Hair follicle dermal papilla cell (primary cell): ENCODE data around the gene ATP8A2. TPM values are rescaled to one million over a fixed set of nuclear protein-coding genes. Genes with fewer than 3 reads are reported as not detected.

Source experiments
- small RNA-seq: library from RNA; depleted of rRNA; stranded (forward); fragments of <200 nt; gene quantifications from one replicate; pipeline ENCODE3, GENCODE V24; 2012
- total RNA-seq: library from RNA; depleted of rRNA; stranded (reverse); fragments of >200 nt; gene quantifications from 2 replicates; pipeline ENCODE4 v1.2.3, GENCODE V29; 2012

The ATP8A2 gene
- total RNA-seq = under 0.01 and 0.16 TPM in 2 replicates

DNA sequence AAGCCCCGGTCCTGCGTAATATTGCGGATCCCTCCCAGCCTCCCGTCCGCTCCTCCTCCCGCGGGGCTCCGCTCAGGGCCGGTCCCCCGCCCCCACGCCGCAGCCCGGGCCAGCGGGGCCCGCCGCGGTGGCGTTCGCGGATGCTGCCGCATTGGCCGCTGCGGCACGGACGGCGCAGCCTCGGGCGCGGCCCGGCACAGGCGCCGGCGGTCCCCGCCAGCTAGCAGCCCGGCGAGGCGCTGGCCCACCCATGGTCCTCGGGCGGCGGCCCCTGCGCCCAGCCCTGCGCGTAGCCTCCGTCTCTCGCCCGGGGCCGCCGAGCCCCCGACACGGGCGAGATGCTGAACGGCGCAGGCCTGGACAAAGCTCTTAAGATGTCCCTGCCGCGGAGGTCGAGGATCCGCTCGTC lies at the start of gene ATP8A2:
Gene ATP8A2 (plus strand): TSS at position 100 of the 409 bp plus-strand sequence. CDS start 239 bp downstream, at position 339.

DNA sequence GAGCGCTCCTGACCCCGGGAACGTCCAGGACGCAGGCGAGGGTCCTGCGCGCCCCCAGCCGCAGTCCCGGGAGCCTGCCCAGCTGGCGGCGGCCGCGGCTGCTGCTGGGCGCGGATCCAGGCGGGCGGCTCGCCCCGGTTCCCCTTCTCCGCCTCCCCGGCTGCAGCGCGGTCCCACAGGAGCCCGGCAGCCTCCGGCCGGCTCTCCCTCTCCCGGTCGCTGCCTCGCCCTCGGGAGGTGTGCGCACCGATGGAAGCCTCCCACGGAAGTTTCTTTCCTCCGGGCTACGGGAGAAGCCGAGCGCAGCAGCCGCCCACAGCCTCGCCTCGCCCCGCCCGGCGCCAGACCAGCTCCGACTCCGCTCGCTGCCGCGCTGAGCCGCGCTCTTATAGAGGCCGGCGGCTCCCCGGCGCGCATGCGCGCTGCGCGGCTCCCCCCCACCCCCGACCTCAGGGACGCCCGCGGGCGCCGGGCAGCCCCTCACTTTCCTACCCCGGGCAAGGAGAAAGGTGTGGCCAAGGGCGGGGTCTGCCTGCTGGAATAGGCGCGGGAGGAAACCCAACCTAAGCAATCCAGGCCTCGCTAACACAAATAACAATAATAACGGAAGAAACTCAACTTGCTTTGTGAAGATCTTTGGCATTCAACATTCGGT lies 680.0 kb downstream of the ATP8A2 start, which contains the start of gene SHISA2:
Gene SHISA2 (minus strand): TSS at position 360 of the 655 bp plus-strand sequence. CDS start 1,041 bp downstream, outside the sequence.

Small RNA genes within 50 kb of the gene (small RNA-seq; reads per million reads assigned to genes)
- gene RN7SL741P = not detected
- not detected for gene RNU6-78P
- gene RNY1P3 = not detected

Other genes starting within 250 kb of the ATP8A2 start
- gene AMER2, start 199.7 kb upstream of the ATP8A2 start, total RNA-seq = not detected in 2 replicates
- 26.1 and 28.1 TPM in 2 replicates for gene MTMR6, start 84.5 kb upstream of the ATP8A2 start, total RNA-seq
- gene NUP58, start 70.3 kb upstream of the ATP8A2 start, total RNA-seq = 36.3 and 59.4 TPM in 2 replicates